IPS-18a (cell line): ENCODE measurements around the gene MAST4.

Experiments
- H3K27ac ChIP-seq: one replicate; pipeline ENCODE4 v1.5.1; 2013; ENCODE audit warnings: low read length
- H3K27me3 ChIP-seq: one replicate; pipeline ENCODE4 v1.6.1; 2013; ENCODE audit warnings: mild to moderate bottlenecking, low read length; ENCODE audit not compliant: control insufficient read depth, insufficient read depth
- H3K36me3 ChIP-seq: one replicate; pipeline ENCODE4 v1.6.1; 2013; ENCODE audit warnings: low read depth, low read length; ENCODE audit not compliant: control insufficient read depth
- H3K4me1 ChIP-seq: one replicate; pipeline ENCODE4 v1.6.1; 2013; ENCODE audit warnings: low read depth, low read length; ENCODE audit not compliant: control insufficient read depth
- H3K4me3 ChIP-seq: one replicate; pipeline ENCODE4 v1.5.1; 2013; ENCODE audit warnings: low read length
- H3K9ac ChIP-seq: one replicate; pipeline ENCODE4 v1.6.1; 2013; ENCODE audit warnings: mild to moderate bottlenecking, low read length, moderate library complexity
- H3K9me3 ChIP-seq: one replicate; pipeline ENCODE4 v1.6.1; 2013; ENCODE audit warnings: low read depth, low read length; ENCODE audit not compliant: control insufficient read depth

MAST4 gene

GRCh38 chr5:67214707-67215447 is 618.7 kb downstream of the MAST4 start:
- Histone ChIP-seq H3K9me3 (no peaks in the 10 kb centered on the region), H3K27ac (no peak overlapping the region), H3K9ac (no peak overlapping the region), H3K27me3 (no peaks in the 10 kb centered on the region), H3K4me1 (no peaks in the 10 kb centered on the region), H3K36me3 (no peaks in the 10 kb centered on the region), H3K4me3 (no peak overlapping the region)

DNA sequence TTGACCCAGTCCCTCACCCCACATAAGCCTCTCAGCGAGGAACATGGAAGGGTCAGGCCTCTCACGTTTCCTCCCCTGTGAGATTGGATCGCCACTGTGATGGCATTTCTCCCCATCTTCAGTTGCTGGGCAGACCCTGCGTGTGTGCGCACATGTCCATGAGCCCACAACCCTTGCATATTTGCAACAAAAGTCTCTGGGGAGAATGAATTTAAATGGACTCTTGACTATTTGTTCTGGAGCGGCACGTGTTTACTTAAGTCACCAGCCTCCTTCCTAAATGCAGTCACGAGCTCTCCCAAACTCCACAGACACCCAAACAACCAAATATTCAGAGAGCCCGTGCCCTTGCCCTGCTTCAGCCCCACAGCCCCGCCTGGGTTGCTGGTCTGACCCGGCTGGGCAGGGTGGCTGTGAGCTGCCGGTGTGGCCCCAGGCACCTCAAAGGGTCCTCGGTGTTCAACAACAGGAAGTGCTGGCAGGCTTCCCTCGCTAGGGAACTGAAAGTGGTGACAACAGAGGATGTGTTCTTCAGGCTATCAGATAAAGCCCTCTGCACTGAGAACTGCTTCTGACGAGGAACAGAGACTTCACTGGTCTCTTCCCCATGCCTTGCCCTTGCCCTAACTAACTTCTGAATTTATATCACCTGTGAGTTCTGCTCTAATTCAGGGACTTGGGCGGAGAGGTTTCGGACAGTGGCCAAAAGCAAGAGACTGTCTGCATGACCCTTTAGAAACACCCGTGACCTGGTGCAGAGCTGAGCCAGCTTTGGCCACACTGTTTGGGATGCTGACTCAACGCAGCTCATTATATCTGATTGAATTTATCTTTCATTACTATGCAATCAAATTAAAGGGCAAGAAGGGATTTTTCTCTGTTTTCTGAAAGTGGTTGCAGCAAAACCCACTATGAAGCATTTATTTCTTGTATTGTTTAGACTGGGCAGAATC is 619.6 kb downstream of the MAST4 start:
- H3K9me3 ChIP-seq, result no peaks in the 10 kb centered on the region
- no peaks in the 10 kb centered on the region for H3K4me1 ChIP-seq
- no peaks in the 10 kb centered on the region for H3K27me3 ChIP-seq
- H3K9ac ChIP-seq, result no peak overlapping the region
- H3K4me3 ChIP-seq, result no peak overlapping the region
- H3K36me3 ChIP-seq, result no peaks in the 10 kb centered on the region
- no peak overlapping the region for H3K27ac ChIP-seq

DNA sequence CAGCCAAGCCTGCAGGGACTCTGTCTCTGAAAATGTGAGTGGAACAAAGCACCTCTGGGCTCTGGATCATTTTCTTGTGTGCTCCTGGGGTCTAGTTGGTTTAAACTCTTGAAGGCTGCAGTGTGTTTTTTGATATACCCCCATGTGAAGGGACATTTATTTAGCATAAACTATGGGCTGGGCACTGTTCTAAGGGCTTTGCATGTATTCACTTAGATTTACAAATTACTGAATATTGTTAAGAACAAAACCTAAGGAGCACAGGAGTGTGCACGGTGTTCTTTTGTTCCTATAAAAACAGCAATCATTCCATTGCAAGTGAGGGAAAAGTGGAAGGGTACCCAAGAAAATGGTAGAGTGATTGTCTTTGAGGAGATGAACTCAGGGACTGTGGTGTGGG is 620.4 kb downstream of the MAST4 start:
- Histone ChIP-seq H3K4me3 (no peak overlapping the region), H3K27ac (no peak overlapping the region), H3K9me3 (no peaks in the 10 kb centered on the region), H3K27me3 (no peaks in the 10 kb centered on the region), H3K36me3 (no peaks in the 10 kb centered on the region), H3K4me1 (no peaks in the 10 kb centered on the region), H3K9ac (no peak overlapping the region)
